Ureter (tissue), 1 donor: ENCODE measurements around the gene VRTN. TPM values are rescaled to one million over a fixed set of nuclear protein-coding genes. Genes with fewer than 3 reads are reported as not detected.
"Not testable (repeated sequence)": the region's sequence is repeated elsewhere in the genome, so short reads cannot be mapped to it uniquely, and the experiment has no call there.

Experiments
- DNase-seq: peaks from one replicate; pipeline ENCODE4 v3.0.0-alpha.2; 2020; ENCODE audit warnings: low spot score
- total RNA-seq: library from RNA; stranded (reverse); gene quantifications from one replicate; pipeline ENCODE4 v1.2.4, GENCODE V29; 2023
- donor health status: DM: yes; HTN: yes; CAD: no.

VRTN gene
- not detected for total RNA-seq

GRCh38 chr14:74348241-74348734 lies at the start of gene VRTN:
TSS of gene VRTN (plus strand) at chr14:74348471. CDS start at chr14:74356784, 8,313 bp downstream.
- no peak for DNase-seq

GRCh38 chr14:74299061-74299545 lies 49.2 kb upstream of the VRTN start:
- no peak for DNase-seq

- no peak for DNase-seq
Measured at GRCh38 chr14:74301594-74302151, 46.6 kb upstream of the VRTN start.

GRCh38 chr14:74302152-74302628 lies 46.1 kb upstream of the VRTN start:
- no peak for DNase-seq

- peak; percentile 93 for DNase-seq
Measured at GRCh38 chr14:74302634-74303569, 45.4 kb upstream of the VRTN start, which contains the start of gene ABCD4. TSS of gene ABCD4 (minus strand) at chr14:74302934. CDS start at chr14:74302912, 22 bp downstream.

GRCh38 chr14:74308695-74309094 lies 39.6 kb upstream of the VRTN start:
- no peak for DNase-seq

GRCh38 chr14:74309125-74310022 lies 38.9 kb upstream of the VRTN start:
- DNase-seq = no peak

GRCh38 chr14:74312161-74312560 lies 36.1 kb upstream of the VRTN start:
- DNase-seq = no peak

- DNase-seq = no peak
Measured at GRCh38 chr14:74313601-74314000, 34.7 kb upstream of the VRTN start.

GRCh38 chr14:74314576-74314975 lies 33.7 kb upstream of the VRTN start:
- DNase-seq = no peak

- DNase-seq = no peak
Measured at GRCh38 chr14:74324931-74325361, 23.3 kb upstream of the VRTN start.

- no peak for DNase-seq
Measured at GRCh38 chr14:74325446-74325845, 22.8 kb upstream of the VRTN start.

GRCh38 chr14:74326369-74327152 lies 21.7 kb upstream of the VRTN start:
- no peak for DNase-seq

GRCh38 chr14:74329950-74330552 lies 18.2 kb upstream of the VRTN start:
- not testable (repeated sequence) for DNase-seq

GRCh38 chr14:74333909-74334308 lies 14.4 kb upstream of the VRTN start:
- no peak for DNase-seq

GRCh38 chr14:74346341-74346740 lies 1.9 kb upstream of the VRTN start:
- DNase-seq = no peak

GRCh38 chr14:74347097-74347794 lies 1.0 kb upstream of the VRTN start:
- DNase-seq = no peak

- no peak for DNase-seq
Measured at GRCh38 chr14:74347795-74348100, 523 bp upstream of the VRTN start.

- DNase-seq = no peak
Measured at GRCh38 chr14:74348735-74349463, 628 bp downstream of the VRTN start.
